A673 (cell line): ENCODE results near the gene TM6SF1.

Experiments used
- CTCF ChIP-seq: fragments of 300-800, 200-600 bp; sonication (generic); conservative IDR thresholded peaks from 2 replicates; pipeline ENCODE4 v1.5.1; 2017; ENCODE audit warnings: low read depth, mild to moderate bottlenecking, antibody characterized with exemption, low read length, moderate library complexity, mixed read lengths
- EZH2 ChIP-seq: fragments of 200-600 bp; sonication (generic); IDR thresholded peaks from 2 replicates; pipeline ENCODE4 v1.6.1; 2017; ENCODE audit warnings: borderline replicate concordance, low read depth, mild to moderate bottlenecking, mixed read lengths, antibody characterized with exemption, low read length; ENCODE audit not compliant: poor library complexity, severe bottlenecking

GRCh38 chr15:83057696-83058376, 49.6 kb upstream of the TM6SF1 start:
- TF ChIP-seq EZH2, result no peak
- no peak for TF ChIP-seq CTCF
